GM23248 (cell line): ENCODE measurements around the gene CLEC2D.
"Not testable (repeated sequence)": the region's sequence is repeated elsewhere in the genome, so short reads cannot be mapped to it uniquely, and the experiment has no call there.

Source experiments
- EZH2 ChIP-seq: fragments of 200-600 bp; sonication (generic); IDR thresholded peaks from 2 replicates; pipeline ENCODE4 v1.6.1; 2018; ENCODE audit warnings: antibody characterized with exemption, mild to moderate bottlenecking; ENCODE audit not compliant: insufficient read depth, poor library complexity, severe bottlenecking
- EZH2phosphoT487 ChIP-seq: fragments of 200-600 bp; sonication (generic); IDR thresholded peaks from 2 replicates; pipeline ENCODE4 v1.6.1; 2018; ENCODE audit warnings: antibody characterized with exemption, moderate library complexity, mild to moderate bottlenecking, low read depth; ENCODE audit not compliant: insufficient read depth

GRCh38 chr12:9695661-9696060 is 26.1 kb downstream of the CLEC2D start:
- not testable (repeated sequence) for TF ChIP-seq EZH2phosphoT487, EZH2
